H9 (cell line): ENCODE data around the gene CAMKV. TPM values are rescaled to one million over a fixed set of nuclear protein-coding genes. Genes with fewer than 3 reads are reported as not detected.

Source experiments
- DNase-seq: peaks from one replicate; pipeline ENCODE4 v3.0.0-alpha.2; 2017
- H2AFZ ChIP-seq: one replicate; pipeline ENCODE4 v1.6.1; 2013; ENCODE audit warnings: mild to moderate bottlenecking, low read length, control low read depth, moderate library complexity
- H2AK5ac ChIP-seq: 2 replicates; pipeline ENCODE4 v1.6.1; 2013; ENCODE audit warnings: low read length, control low read depth, mixed read lengths; ENCODE audit not compliant: insufficient read length
- H2BK120ac ChIP-seq: one replicate; pipeline ENCODE4 v1.6.1; 2013; ENCODE audit warnings: low read depth, mild to moderate bottlenecking, low read length, control low read depth, inconsistent platforms; ENCODE audit not compliant: poor library complexity, severe bottlenecking
- H2BK12ac ChIP-seq: 2 replicates; pipeline ENCODE4 v1.6.1; 2013; ENCODE audit warnings: low read length, control low read depth, mixed read lengths, low read depth; ENCODE audit not compliant: insufficient read length
- H2BK15ac ChIP-seq: 2 replicates; pipeline ENCODE4 v1.6.1; 2013; ENCODE audit warnings: low read depth, low read length, control low read depth
- H2BK20ac ChIP-seq: one replicate; pipeline ENCODE4 v1.6.1; 2013; ENCODE audit warnings: low read depth, mild to moderate bottlenecking, low read length, control low read depth, inconsistent platforms; ENCODE audit not compliant: poor library complexity, severe bottlenecking
- H2BK5ac ChIP-seq: 2 replicates; pipeline ENCODE4 v1.6.1; 2013; ENCODE audit warnings: low read length, control low read depth, mixed read lengths; ENCODE audit not compliant: insufficient read length
- H3K14ac ChIP-seq: 2 replicates; pipeline ENCODE4 v1.6.1; 2013; ENCODE audit warnings: low read length, control low read depth; ENCODE audit not compliant: insufficient read depth
- H3K18ac ChIP-seq: 2 replicates; pipeline ENCODE4 v1.6.1; 2013; ENCODE audit warnings: low read depth, mild to moderate bottlenecking, mixed read lengths, low read length, control low read depth; ENCODE audit not compliant: insufficient read length
- H3K23ac ChIP-seq: 2 replicates; pipeline ENCODE4 v1.6.1; 2013; ENCODE audit warnings: low read length, control low read depth, mixed read lengths, low read depth; ENCODE audit not compliant: insufficient read length
- H3K23me2 ChIP-seq: 2 replicates; pipeline ENCODE4 v1.6.1; 2013; ENCODE audit warnings: low read depth, mild to moderate bottlenecking, mixed read lengths, low read length, control low read depth; ENCODE audit not compliant: insufficient read length, poor library complexity, severe bottlenecking
- H3K27ac ChIP-seq: 2 replicates; pipeline ENCODE4 v1.5.1; 2013; ENCODE audit warnings: low read length, control low read depth, mixed read lengths, low read depth; ENCODE audit not compliant: insufficient read length
- H3K27me3 ChIP-seq: 2 replicates; pipeline ENCODE4 v1.6.1; 2013; ENCODE audit warnings: low read length, control low read depth, inconsistent platforms; ENCODE audit not compliant: insufficient read depth
- H3K4ac ChIP-seq: 2 replicates; pipeline ENCODE4 v1.6.1; 2013; ENCODE audit warnings: low read depth, mild to moderate bottlenecking, control low read depth, inconsistent platforms, low read length, moderate library complexity
- H3K4me1 ChIP-seq: 2 replicates; pipeline ENCODE4 v1.6.1; 2013; ENCODE audit warnings: low read length, control low read depth, inconsistent platforms; ENCODE audit not compliant: insufficient read depth
- H3K4me2 ChIP-seq: 2 replicates; pipeline ENCODE4 v1.6.1; 2013; ENCODE audit warnings: low read length, control low read depth, mixed read lengths; ENCODE audit not compliant: insufficient read length, insufficient read depth
- H3K56ac ChIP-seq: 2 replicates; pipeline ENCODE4 v1.6.1; 2013; ENCODE audit warnings: low read depth, mild to moderate bottlenecking, mixed read lengths, low read length, control low read depth; ENCODE audit not compliant: insufficient read length
- H3K79me1 ChIP-seq: 2 replicates; pipeline ENCODE4 v1.6.1; 2013; ENCODE audit warnings: low read depth, mild to moderate bottlenecking, moderate library complexity, low read length, control low read depth, inconsistent platforms; ENCODE audit not compliant: insufficient read depth, poor library complexity, severe bottlenecking
- H3K79me2 ChIP-seq: 2 replicates; pipeline ENCODE4 v1.6.1; 2013; ENCODE audit warnings: low read length, control low read depth, inconsistent platforms; ENCODE audit not compliant: insufficient read depth
- H3K9ac ChIP-seq: 2 replicates; pipeline ENCODE4 v1.6.1; 2013; ENCODE audit warnings: low read length, control low read depth, mixed read lengths; ENCODE audit not compliant: insufficient read length; ENCODE audit errors: extremely low read depth
- H3K9me3 ChIP-seq: one replicate; pipeline ENCODE4 v1.6.1; 2013; ENCODE audit warnings: low read depth, low read length, inconsistent platforms; ENCODE audit not compliant: control insufficient read depth
- H3T11ph ChIP-seq: one replicate; pipeline ENCODE4 v1.6.1; 2013; ENCODE audit warnings: mild to moderate bottlenecking, low read length, control low read depth, inconsistent platforms
- H4K20me1 ChIP-seq: one replicate; pipeline ENCODE4 v1.6.1; 2013; ENCODE audit not compliant: control insufficient read depth, insufficient read length, insufficient read depth
- H4K5ac ChIP-seq: 2 replicates; pipeline ENCODE4 v1.6.1; 2013; ENCODE audit warnings: low read depth, mild to moderate bottlenecking, mixed read lengths, low read length, control low read depth; ENCODE audit not compliant: insufficient read length
- H4K8ac ChIP-seq: replicated peaks from 2 replicates; pipeline ENCODE4 v1.6.1; 2013; ENCODE audit warnings: low read length, control low read depth, mixed read lengths, low read depth; ENCODE audit not compliant: insufficient read length
- H4K91ac ChIP-seq: 2 replicates; pipeline ENCODE4 v1.6.1; 2013; ENCODE audit warnings: low read depth, mild to moderate bottlenecking, moderate library complexity, mixed read lengths, low read length, control low read depth; ENCODE audit not compliant: insufficient read length
- H3K27ac Mint-ChIP-seq, 3 experiments: 2 replicates in 2 of 3; 3 replicates in 1 of 3; pipeline ENCODE4 v1.8.0; 2020 to 2021; ENCODE audit warnings: mixed read lengths in 3 of 3, mild to moderate bottlenecking in 1 of 3, moderate library complexity in 1 of 3
- H3K27me3 Mint-ChIP-seq: 2 replicates; pipeline ENCODE4 v1.8.0; 2021; ENCODE audit warnings: low read depth, mild to moderate bottlenecking, moderate library complexity, mixed read lengths
- H3K36me3 Mint-ChIP-seq, 3 experiments: 2 replicates in 2 of 3; 3 replicates in 1 of 3; pipeline ENCODE4 v1.8.0; 2020 to 2021; ENCODE audit warnings: low read depth in 3 of 3, mixed read lengths in 3 of 3; ENCODE audit not compliant: insufficient read depth in 1 of 3
- H3K4me1 Mint-ChIP-seq, 2 experiments: 2 replicates each; pipeline ENCODE4 v1.8.0; 2020; ENCODE audit warnings: mixed read lengths in 2 of 2
- H3K4me3 Mint-ChIP-seq, 2 experiments: 2 replicates in 1 of 2; 3 replicates in 1 of 2; pipeline ENCODE4 v1.8.0; 2020 to 2021; ENCODE audit warnings: mild to moderate bottlenecking in 2 of 2, mixed read lengths in 2 of 2, moderate library complexity in 1 of 2
- H3K9me3 Mint-ChIP-seq, 2 experiments: 2 replicates in 1 of 2; 3 replicates in 1 of 2; pipeline ENCODE4 v1.8.0; 2020; ENCODE audit warnings: mild to moderate bottlenecking in 2 of 2, mixed read lengths in 2 of 2, moderate library complexity in 1 of 2
- CTCF ChIP-seq: fragments of 200-600 bp; sonication (generic); conservative IDR thresholded peaks from 3 replicates; pipeline ENCODE4 v1.8.0; 2021; ENCODE audit warnings: antibody characterized with exemption, mild to moderate bottlenecking
- WGBS: extraction: QIAGEN DNeasy Blood & Tissue Kit; methylation state at CpG from one replicate; pipeline ENCODE4 v1.1.7; 2013; ENCODE audit warnings: missing lambda C conversion rate, low lambda C conversion rate, mixed read lengths; ENCODE audit not compliant: insufficient read length; ENCODE audit errors: extremely low coverage; 5-methylcytosine and 5-hydroxymethylcytosine counted together
- total RNA-seq: library from RNA; stranded (reverse); gene quantifications from 2 replicates; pipeline ENCODE4 v1.2.1, GENCODE V29; 2021

CAMKV gene
- total RNA-seq, 1 experiment from 2014 or later: 54.2 TPM

GRCh38 chr3:49812916-49813496 lies 56.7 kb downstream of the CAMKV start:
- Histone ChIP-seq H3T11ph (no peak overlapping the region), H3K79me1 (no peaks in the 10 kb centered on the region), H3K4me1 (no peaks in the 10 kb centered on the region), H3K56ac (no peak overlapping the region), H4K20me1 (no peaks in the 10 kb centered on the region), H3K23ac (no peak overlapping the region), H2BK120ac (no peak overlapping the region), H2BK20ac (no peak overlapping the region), H2BK5ac (no peak overlapping the region), H3K14ac (no peak overlapping the region), H3K27me3 (no peaks in the 10 kb centered on the region), H2BK12ac (no peak overlapping the region), H2AFZ (no peak overlapping the region), H2AK5ac (no peak overlapping the region), H3K9me3 (no peaks in the 10 kb centered on the region), H3K27ac (no peak overlapping the region), H3K4me2 (no peak overlapping the region), H3K4ac (no peak overlapping the region), H3K23me2 (no peaks in the 10 kb centered on the region), H3K9ac (no peak overlapping the region), H3K18ac (no peak overlapping the region), H4K8ac (no peak overlapping the region), H3K79me2 (no peaks in the 10 kb centered on the region), H4K5ac (no peak overlapping the region), H4K91ac (no peak overlapping the region), H2BK15ac (no peak overlapping the region)
- Mint-ChIP-seq H3K27ac (no peak overlapping the region), H3K27me3 (peaks cover 1% of the 10 kb centered on the region; the same call in 1 of the 2 replicates), H3K36me3 (no peaks in the 10 kb centered on the region), H3K9me3 (no peaks in the 10 kb centered on the region), H3K4me3 (no peak overlapping the region), H3K4me1 (no peaks in the 10 kb centered on the region)
- no peak for DNase-seq
- no CpG with 5 or more reads among the region's 9 CpGs for WGBS
- TF ChIP-seq CTCF: no peak

Other genes with a start within 250 kb of the CAMKV start
- gene APEH, start 195.6 kb downstream of the CAMKV start, total RNA-seq: 215 and 220 TPM in 2 replicates
- 8.9 and 9.3 TPM in 2 replicates for gene MST1, start 180.4 kb downstream of the CAMKV start, total RNA-seq
- 39.9 and 40.6 TPM in 2 replicates for gene RNF123, start 180.3 kb downstream of the CAMKV start, total RNA-seq
- 3.0 and 3.8 TPM in 2 replicates for gene AMIGO3, start 150.2 kb downstream of the CAMKV start, total RNA-seq
- 29.1 and 31.1 TPM in 2 replicates for gene GMPPB, start 146.0 kb downstream of the CAMKV start, total RNA-seq
- 42.0 and 42.2 TPM in 2 replicates for gene IP6K1, start 83.4 kb downstream of the CAMKV start, total RNA-seq
- not detected in 2 replicates for gene CDHR4, start 70.0 kb downstream of the CAMKV start, total RNA-seq
- 1.2 and 1.4 TPM in 2 replicates for gene INKA1, start 66.6 kb downstream of the CAMKV start, total RNA-seq
- gene UBA7, start 56.0 kb downstream of the CAMKV start, total RNA-seq: 0.85 and 1.0 TPM in 2 replicates
- 30.9 and 36.7 TPM in 2 replicates for gene TRAIP, start 13.3 kb downstream of the CAMKV start, total RNA-seq
- gene MST1R, start 34.0 kb upstream of the CAMKV start, total RNA-seq: 4.9 and 5.3 TPM in 2 replicates
- 10.0 and 10.9 TPM in 2 replicates for gene MON1A, start 59.9 kb upstream of the CAMKV start, total RNA-seq
- 81.4 and 90.7 TPM in 2 replicates for gene RBM6, start 70.2 kb upstream of the CAMKV start, total RNA-seq
- gene RBM5, start 219.0 kb upstream of the CAMKV start, total RNA-seq: 110 and 123 TPM in 2 replicates